Activated T-helper 1 cell treated with anti-CD3 and anti-CD28 coated beads, Interleukin-12 subunit alpha, Interleukin-12 subunit beta, Interleukin-2, Interleukin-4 antibody, amounts not matched to agents 30 ng/mL and 10 ng/mL and 1 ng/mL, durations not matched to agents 14 hours and 24 hours and 36 hours (primary cell): ENCODE results near the gene IRX6. TPM values are rescaled to one million over a fixed set of nuclear protein-coding genes. Genes with fewer than 3 reads are reported as not detected.

Experiments used
- DNase-seq: peaks from one replicate; pipeline ENCODE4 v3.0.0; 2021; ENCODE audit warnings: low spot score
- H3K27ac Mint-ChIP-seq: one replicate; pipeline ENCODE4 v1.8.0; 2021; ENCODE audit warnings: mild to moderate bottlenecking, mixed read lengths
- H3K27me3 Mint-ChIP-seq: one replicate; pipeline ENCODE4 v1.8.0; 2022; ENCODE audit warnings: mild to moderate bottlenecking, moderate library complexity, mixed read lengths; ENCODE audit not compliant: insufficient read depth
- H3K36me3 Mint-ChIP-seq: one replicate; pipeline ENCODE4 v1.8.0; 2021; ENCODE audit warnings: low read depth, mixed read lengths
- H3K4me1 Mint-ChIP-seq: one replicate; pipeline ENCODE4 v1.8.0; 2021; ENCODE audit warnings: low read depth, mixed read lengths
- H3K4me3 Mint-ChIP-seq: one replicate; pipeline ENCODE4 v1.8.0; 2021; ENCODE audit warnings: mild to moderate bottlenecking, moderate library complexity, mixed read lengths
- H3K9me3 Mint-ChIP-seq: one replicate; pipeline ENCODE4 v1.8.0; 2021; ENCODE audit warnings: mixed read lengths
- intact Hi-C: fragments of 100-400 bp; cut with micrococcal nuclease; formaldehyde crosslinking; loops from one replicate; pipeline ENCODE4 v1.15.1; 2024
- total RNA-seq: library from RNA; stranded (reverse); gene quantifications from 2 replicates; pipeline ENCODE4 v1.2.3, GENCODE V29; 2022

Gene IRX6
- total RNA-seq, 1 donor from 2014 or later = not detected

- DNase-seq = no peak
- Mint-ChIP-seq H3K9me3 (no peaks in the 10 kb centered on the region), H3K27ac (no peak overlapping the region), H3K36me3 (no peaks in the 10 kb centered on the region), H3K4me1 (no peaks in the 10 kb centered on the region), H3K27me3 (no peaks in the 10 kb centered on the region), H3K4me3 (no peak overlapping the region)
- intact Hi-C loops = no loop called here
Measured at GRCh38 chr16:55350984-55351383, 27.0 kb downstream of the IRX6 start.

GRCh38 chr16:55351936-55352335 lies 27.9 kb downstream of the IRX6 start:
- H3K4me1 Mint-ChIP-seq = no peaks in the 10 kb centered on the region
- intact Hi-C loops = no loop called here
- H3K27ac Mint-ChIP-seq = no peak overlapping the region
- DNase-seq = no peak
- no peak overlapping the region for H3K4me3 Mint-ChIP-seq
- no peaks in the 10 kb centered on the region for H3K36me3 Mint-ChIP-seq
- H3K9me3 Mint-ChIP-seq = no peaks in the 10 kb centered on the region
- no peaks in the 10 kb centered on the region for H3K27me3 Mint-ChIP-seq

GRCh38 chr16:55357241-55357640 lies 33.2 kb downstream of the IRX6 start:
- Mint-ChIP-seq H3K9me3 (no peaks in the 10 kb centered on the region), H3K4me1 (no peaks in the 10 kb centered on the region), H3K27ac (no peak overlapping the region), H3K4me3 (no peak overlapping the region), H3K27me3 (peaks cover 5% of the 10 kb centered on the region), H3K36me3 (no peaks in the 10 kb centered on the region)
- DNase-seq = no peak
- intact Hi-C loops = no loop called here

- no peaks in the 10 kb centered on the region for H3K4me1 Mint-ChIP-seq
- no peaks in the 10 kb centered on the region for H3K36me3 Mint-ChIP-seq
- H3K4me3 Mint-ChIP-seq = no peak overlapping the region
- H3K27me3 Mint-ChIP-seq = peaks cover 8% of the 10 kb centered on the region
- no peaks in the 10 kb centered on the region for H3K9me3 Mint-ChIP-seq
- no peak for DNase-seq
- intact Hi-C loops = no loop called here
- H3K27ac Mint-ChIP-seq = no peak overlapping the region
Measured at GRCh38 chr16:55359946-55360345, 35.9 kb downstream of the IRX6 start.

GRCh38 chr16:55364811-55365210 lies 40.8 kb downstream of the IRX6 start:
- intact Hi-C loops = no loop called here
- H3K4me3 Mint-ChIP-seq = no peak overlapping the region
- H3K27ac Mint-ChIP-seq = no peak overlapping the region
- DNase-seq = no peak
- H3K36me3 Mint-ChIP-seq = no peaks in the 10 kb centered on the region
- H3K4me1 Mint-ChIP-seq = no peaks in the 10 kb centered on the region
- no peaks in the 10 kb centered on the region for H3K9me3 Mint-ChIP-seq
- H3K27me3 Mint-ChIP-seq = peaks cover 6% of the 10 kb centered on the region

- Mint-ChIP-seq H3K9me3 (no peaks in the 10 kb centered on the region), H3K27me3 (peaks cover 23% of the 10 kb centered on the region)
- intact Hi-C loops = no loop called here
Measured at GRCh38 chr16:55367301-55367811, 43.4 kb downstream of the IRX6 start.

GRCh38 chr16:55367866-55368603 lies 44.0 kb downstream of the IRX6 start:
- H3K27ac Mint-ChIP-seq = no peak overlapping the region
- H3K27me3 Mint-ChIP-seq = peaks cover 26% of the 10 kb centered on the region
- intact Hi-C loops = no loop called here
- H3K4me3 Mint-ChIP-seq = no peak overlapping the region
- no peak for DNase-seq
- no peaks in the 10 kb centered on the region for H3K9me3 Mint-ChIP-seq
- H3K4me1 Mint-ChIP-seq = no peaks in the 10 kb centered on the region
- no peaks in the 10 kb centered on the region for H3K36me3 Mint-ChIP-seq

More at GRCh38 chr16:55367301-55367811, 43.4 kb downstream of the IRX6 start:
- no peaks in the 10 kb centered on the region for H3K4me1 Mint-ChIP-seq
- H3K4me3 Mint-ChIP-seq = no peak overlapping the region
- H3K36me3 Mint-ChIP-seq = no peaks in the 10 kb centered on the region
- H3K27ac Mint-ChIP-seq = no peak overlapping the region
- DNase-seq = no peak

- Mint-ChIP-seq H3K27ac (no peak overlapping the region), H3K4me3 (no peak overlapping the region), H3K36me3 (no peaks in the 10 kb centered on the region), H3K9me3 (no peaks in the 10 kb centered on the region), H3K27me3 (peaks cover 26% of the 10 kb centered on the region), H3K4me1 (no peaks in the 10 kb centered on the region)
- DNase-seq = no peak
- intact Hi-C loops = no loop called here
Measured at GRCh38 chr16:55369151-55369550, 45.1 kb downstream of the IRX6 start.

GRCh38 chr16:55370762-55371482 lies 46.9 kb downstream of the IRX6 start:
- Mint-ChIP-seq H3K9me3 (no peaks in the 10 kb centered on the region), H3K27ac (no peak overlapping the region), H3K4me1 (no peaks in the 10 kb centered on the region), H3K27me3 (peaks cover 23% of the 10 kb centered on the region), H3K4me3 (no peak overlapping the region), H3K36me3 (no peaks in the 10 kb centered on the region)
- DNase-seq = no peak
- intact Hi-C loops = no loop called here

GRCh38 chr16:55372792-55373488 lies 48.9 kb downstream of the IRX6 start:
- Mint-ChIP-seq H3K4me1 (no peaks in the 10 kb centered on the region), H3K4me3 (no peak overlapping the region), H3K9me3 (no peaks in the 10 kb centered on the region), H3K27me3 (peaks cover 23% of the 10 kb centered on the region), H3K27ac (no peak overlapping the region), H3K36me3 (no peaks in the 10 kb centered on the region)
- intact Hi-C loops = no loop called here
- DNase-seq = no peak

- no peak for DNase-seq
- Mint-ChIP-seq H3K4me1 (no peaks in the 10 kb centered on the region), H3K27ac (no peak overlapping the region), H3K36me3 (no peaks in the 10 kb centered on the region), H3K9me3 (no peaks in the 10 kb centered on the region), H3K4me3 (no peak overlapping the region), H3K27me3 (peaks cover 23% of the 10 kb centered on the region)
- intact Hi-C loops = no loop called here
Measured at GRCh38 chr16:55373489-55373832, 49.5 kb downstream of the IRX6 start.

GRCh38 chr16:55376045-55376444 lies 52.0 kb downstream of the IRX6 start:
- intact Hi-C loops = no loop called here
- DNase-seq = no peak
- Mint-ChIP-seq H3K4me1 (no peaks in the 10 kb centered on the region), H3K9me3 (no peaks in the 10 kb centered on the region), H3K27ac (no peak overlapping the region), H3K36me3 (no peaks in the 10 kb centered on the region), H3K4me3 (no peak overlapping the region), H3K27me3 (peaks cover 13% of the 10 kb centered on the region)

GRCh38 chr16:55376567-55377167 lies 52.7 kb downstream of the IRX6 start:
- DNase-seq = no peak
- Mint-ChIP-seq H3K4me1 (no peaks in the 10 kb centered on the region), H3K36me3 (no peaks in the 10 kb centered on the region), H3K27ac (no peak overlapping the region), H3K4me3 (no peak overlapping the region), H3K27me3 (peaks cover 7% of the 10 kb centered on the region), H3K9me3 (no peaks in the 10 kb centered on the region)
- intact Hi-C loops = no loop called here
